Body of pancreas (tissue), 4 donors: ENCODE data around the gene ANAPC5.

Experiments
- CTCF ChIP-seq, 7 experiments: fragments of 450-650 bp in 4 of 7; fragments of 200-600 bp in 3 of 7; sonication (generic) in 3 of 7; IDR thresholded peaks; one replicate each; pipeline ENCODE4 v1.5.1; 2016 to 2019; ENCODE audit warnings: antibody characterized with exemption in 7 of 7
- POLR2A ChIP-seq, 3 donors: fragments of 450-650 bp; IDR thresholded peaks; one replicate each; pipeline ENCODE4 v1.6.1; 2016; ENCODE audit warnings: antibody characterized with exemption in 3 of 3, mild to moderate bottlenecking in 2 of 3

- TF ChIP-seq POLR2A (IDR thresholded peaks at IDR 0.05) (no peak), CTCF (IDR thresholded peaks at IDR 0.05) (no peak)
These were observed 5.9 kb upstream of the ANAPC5 start for GRCh38 chr12:121358073-121358472.
